Mononuclear cell (primary cell): ENCODE measurements around the gene HSPH1. TPM values are rescaled to one million over a fixed set of nuclear protein-coding genes. Genes with fewer than 3 reads are reported as not detected.

Experiments used
- H3K27me3 ChIP-seq: 2 replicates; pipeline ENCODE4 v1.6.0; 2011; ENCODE audit warnings: low read length, control low read depth; ENCODE audit not compliant: insufficient read depth
- H3K4me1 ChIP-seq: 2 replicates; pipeline ENCODE4 v1.5.1; 2011; ENCODE audit warnings: mild to moderate bottlenecking, low read length, control low read depth; ENCODE audit not compliant: insufficient read depth
- H3K4me3 ChIP-seq: 2 replicates; pipeline ENCODE4 v1.5.1; 2011; ENCODE audit warnings: mild to moderate bottlenecking, low read length, moderate library complexity
- H3K9me3 ChIP-seq: 2 replicates; pipeline ENCODE4 v1.5.1; 2011; ENCODE audit warnings: low read depth, mild to moderate bottlenecking, control low read depth, low read length
- total RNA-seq: library from RNA; depleted of rRNA; stranded (reverse); fragments of >200 nt; gene quantifications from one replicate; pipeline ENCODE4 v1.2.3, GENCODE V29; 2012

The HSPH1 gene
- total RNA-seq, 1 donor: 60.7 TPM

DNA sequence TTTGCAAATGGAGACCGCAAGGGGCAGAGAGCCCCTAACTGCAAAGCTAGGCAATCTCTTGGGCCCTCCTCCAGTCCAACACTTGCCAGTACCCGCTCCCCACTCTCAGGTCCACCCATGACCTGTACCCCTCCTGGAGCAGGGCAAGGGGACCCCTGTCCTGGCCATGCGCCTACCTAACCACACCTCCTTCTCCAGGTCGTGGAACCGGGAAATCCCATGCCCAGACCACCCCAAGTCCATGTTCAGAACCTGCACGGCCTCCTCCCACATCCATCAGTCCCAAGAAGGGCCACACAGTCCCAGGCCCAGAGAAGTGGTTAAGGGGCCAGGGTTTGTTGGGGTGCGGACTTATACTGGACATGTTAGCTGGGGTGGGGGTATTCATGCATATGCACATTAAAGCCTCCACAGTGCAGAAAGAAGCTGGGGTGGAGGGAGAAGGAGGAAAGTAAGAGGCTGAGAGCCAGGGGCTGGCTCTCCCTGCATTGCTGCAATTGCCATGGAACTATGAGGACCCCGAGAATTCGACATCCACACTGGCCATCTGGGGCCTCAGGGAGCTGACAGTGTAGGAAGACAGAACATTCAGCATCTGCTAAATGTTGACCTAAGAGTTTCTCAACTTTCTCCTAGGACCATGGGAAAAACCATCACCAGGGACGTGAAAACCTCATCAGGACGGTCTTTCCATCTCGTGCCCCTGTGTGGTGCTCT lies 39.0 kb downstream of the HSPH1 start:
- no peak overlapping the region for H3K4me3 ChIP-seq
- H3K9me3 ChIP-seq: no peaks in the 10 kb centered on the region
- no peaks in the 10 kb centered on the region for H3K27me3 ChIP-seq
- H3K4me1 ChIP-seq: peaks cover 8% of the 10 kb centered on the region

DNA sequence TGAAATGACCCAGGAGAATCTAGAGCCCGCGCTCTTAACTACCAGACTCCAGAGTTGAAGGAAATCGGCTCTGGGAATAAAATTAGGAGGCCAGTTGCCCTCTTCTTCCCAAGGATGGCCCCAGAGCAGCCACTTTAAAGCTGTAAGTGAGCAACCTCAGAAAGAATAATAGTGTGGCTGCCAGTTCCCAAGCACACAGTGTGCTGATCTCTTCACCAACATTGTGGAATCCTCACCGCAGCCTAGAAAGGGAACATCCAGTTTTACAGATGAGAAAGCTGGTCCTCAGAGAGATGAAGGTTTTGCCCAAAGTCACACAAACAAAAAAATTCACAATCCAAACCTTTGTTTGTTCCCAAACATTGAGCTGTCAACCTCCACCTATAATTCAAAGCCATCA lies 39.6 kb downstream of the HSPH1 start:
- H3K9me3 ChIP-seq: no peaks in the 10 kb centered on the region
- H3K4me3 ChIP-seq: no peak overlapping the region
- peaks cover 8% of the 10 kb centered on the region for H3K4me1 ChIP-seq

DNA sequence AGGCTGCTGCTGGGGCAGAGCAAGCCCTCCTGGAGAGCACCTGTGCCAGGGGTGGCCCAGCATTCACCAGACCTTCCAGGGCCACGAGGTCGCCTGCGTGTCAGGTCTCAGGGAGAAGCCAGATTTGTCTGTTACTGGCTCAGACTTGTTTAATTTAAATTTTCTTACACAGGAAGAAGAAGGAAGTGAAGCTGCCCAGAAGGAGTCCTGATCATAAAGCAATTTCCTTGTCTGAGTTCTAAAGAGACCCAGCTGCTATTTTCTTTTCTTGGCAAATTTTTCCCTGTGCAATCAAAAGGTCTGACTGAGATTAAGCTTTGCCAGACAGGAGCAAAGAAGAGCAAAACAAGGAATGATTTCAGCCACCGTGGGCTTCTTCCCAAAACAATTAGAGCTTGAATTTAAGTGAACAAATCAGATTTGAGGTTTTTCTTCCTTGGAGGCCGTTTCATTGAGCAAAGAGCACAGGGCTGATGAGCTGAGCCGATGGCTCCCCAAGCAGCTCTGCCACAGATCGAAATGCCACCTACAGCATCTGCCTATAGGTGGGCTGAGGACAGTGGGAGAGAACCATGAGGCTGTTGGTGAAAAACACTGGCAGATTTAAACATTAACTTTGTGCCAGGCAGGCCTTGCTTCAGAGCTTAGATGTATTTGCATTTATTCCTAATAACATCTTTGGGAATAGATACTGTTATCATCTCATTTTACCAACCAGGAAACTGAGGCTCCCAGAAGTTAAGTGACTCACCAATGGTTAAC lies 40.1 kb downstream of the HSPH1 start:
- Histone ChIP-seq H3K27me3 (no peaks in the 10 kb centered on the region), H3K9me3 (no peaks in the 10 kb centered on the region), H3K4me3 (no peak overlapping the region), H3K4me1 (peaks cover 8% of the 10 kb centered on the region)

More for the DNA sequence above, 39.6 kb downstream of the HSPH1 start:
- no peaks in the 10 kb centered on the region for H3K27me3 ChIP-seq

DNA sequence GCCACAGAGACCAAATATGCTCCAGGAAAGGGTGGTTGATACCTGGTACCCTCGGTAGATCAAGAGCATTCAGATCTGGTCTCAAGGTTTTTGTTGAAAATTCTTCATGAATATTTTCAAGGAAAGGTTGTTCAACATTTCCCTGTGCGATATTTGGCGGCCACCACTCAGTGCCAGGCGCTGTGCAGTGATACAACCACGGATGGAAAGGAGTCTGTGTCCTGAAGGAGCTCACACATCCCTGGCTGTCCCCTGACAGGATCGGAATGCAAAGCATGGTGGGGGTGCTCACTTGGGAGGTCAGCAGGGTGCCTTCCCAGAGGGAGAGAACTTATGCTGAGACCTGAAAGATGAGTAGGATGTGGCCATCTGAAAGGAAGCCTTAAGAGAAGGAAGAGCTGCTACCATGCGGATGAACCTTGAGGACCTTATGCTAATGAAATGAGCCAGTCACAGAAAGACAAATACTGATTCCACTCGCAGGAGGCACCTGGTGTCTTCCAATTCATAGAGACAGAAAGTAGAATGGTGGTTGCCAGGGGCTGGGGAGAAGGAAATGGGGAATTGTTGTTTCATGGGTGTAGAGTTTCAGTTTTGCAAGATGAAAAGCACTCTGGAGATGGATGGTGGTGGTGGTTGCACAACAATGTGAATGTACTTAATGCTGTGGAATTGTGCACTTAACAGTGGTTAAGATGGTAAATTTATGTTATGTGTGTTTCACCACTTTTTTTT lies 41.6 kb downstream of the HSPH1 start:
- Histone ChIP-seq H3K9me3 (no peaks in the 10 kb centered on the region), H3K4me1 (peaks cover 8% of the 10 kb centered on the region), H3K4me3 (no peak overlapping the region), H3K27me3 (peaks cover 3% of the 10 kb centered on the region)

DNA sequence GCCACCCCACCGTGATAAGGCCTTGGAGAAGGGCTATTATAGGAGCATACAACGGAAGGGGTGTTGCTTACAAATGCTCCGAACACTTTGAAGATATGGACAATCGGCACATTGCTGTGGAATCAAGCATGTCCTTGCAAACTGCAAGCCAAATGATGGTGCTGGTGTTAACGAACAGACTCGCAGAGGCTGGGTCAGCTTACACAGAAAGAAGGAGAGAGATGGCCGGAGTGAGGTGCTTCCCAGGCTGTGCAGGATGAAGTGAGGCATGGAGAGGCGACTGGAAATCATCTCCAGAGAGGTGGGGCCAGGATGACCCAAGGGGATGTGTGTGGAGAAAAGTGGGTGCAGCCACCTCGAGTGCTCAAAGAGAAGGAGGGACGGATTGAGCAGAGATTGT lies 42.2 kb downstream of the HSPH1 start:
- Histone ChIP-seq H3K4me3 (no peak overlapping the region), H3K4me1 (peaks cover 8% of the 10 kb centered on the region), H3K9me3 (no peaks in the 10 kb centered on the region), H3K27me3 (peaks cover 3% of the 10 kb centered on the region)

DNA sequence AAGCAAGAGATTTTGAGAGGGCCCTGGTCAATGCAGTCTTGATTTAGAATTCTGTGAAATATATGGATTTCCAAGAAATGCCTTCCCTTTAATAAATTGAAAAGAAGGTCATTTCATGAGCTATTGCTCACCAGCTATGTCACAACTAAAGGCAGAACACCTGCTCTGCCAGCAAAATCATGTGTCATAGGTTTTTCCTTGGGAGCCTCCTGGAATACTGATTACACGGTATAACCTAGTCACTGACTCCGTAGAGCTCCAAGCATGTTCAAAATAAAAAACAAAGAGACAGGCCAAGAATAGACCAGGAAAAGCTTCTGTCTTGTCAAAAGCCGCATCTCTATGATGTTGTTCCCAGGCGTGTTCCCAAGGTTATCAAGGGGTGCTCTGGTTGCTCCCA lies 45.5 kb downstream of the HSPH1 start:
- H3K4me1 ChIP-seq: peaks cover 4% of the 10 kb centered on the region
- H3K9me3 ChIP-seq: no peaks in the 10 kb centered on the region
- H3K27me3 ChIP-seq: peaks cover 3% of the 10 kb centered on the region
- no peak overlapping the region for H3K4me3 ChIP-seq

GRCh38 chr13:31115616-31116015 lies 46.1 kb downstream of the HSPH1 start:
- Histone ChIP-seq H3K9me3 (no peaks in the 10 kb centered on the region), H3K4me1 (no peaks in the 10 kb centered on the region), H3K4me3 (no peak overlapping the region), H3K27me3 (peaks cover 3% of the 10 kb centered on the region)

- Histone ChIP-seq H3K4me1 (no peaks in the 10 kb centered on the region), H3K4me3 (no peak overlapping the region), H3K9me3 (no peaks in the 10 kb centered on the region), H3K27me3 (peaks cover 3% of the 10 kb centered on the region)
Measured at GRCh38 chr13:31114641-31115040, 47.1 kb downstream of the HSPH1 start.

- no peaks in the 10 kb centered on the region for H3K9me3 ChIP-seq
- no peak overlapping the region for H3K4me3 ChIP-seq
- peaks cover 3% of the 10 kb centered on the region for H3K27me3 ChIP-seq
- H3K4me1 ChIP-seq: no peaks in the 10 kb centered on the region
Measured at GRCh38 chr13:31111136-31111535, 50.6 kb downstream of the HSPH1 start.

DNA sequence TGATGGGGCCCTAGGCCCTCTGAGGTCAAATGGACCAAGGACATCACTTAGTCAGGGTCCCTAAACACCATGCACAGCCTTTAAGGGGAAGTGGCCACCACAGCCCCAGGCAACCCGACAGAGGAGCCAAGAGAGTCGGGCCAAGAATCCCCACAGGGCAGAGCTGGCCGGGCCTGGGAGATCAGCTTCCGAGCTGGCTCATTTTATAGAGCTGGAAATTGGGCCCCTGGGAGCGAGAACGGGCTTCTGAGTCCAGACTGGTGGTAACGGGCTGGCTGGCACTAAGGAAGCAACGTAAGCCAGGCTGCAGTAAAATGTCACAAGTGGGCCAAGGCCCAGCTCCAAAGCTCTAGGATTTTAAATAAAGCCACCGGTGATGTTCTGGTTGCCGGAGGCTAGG lies 51.1 kb downstream of the HSPH1 start:
- no peaks in the 10 kb centered on the region for H3K9me3 ChIP-seq
- H3K27me3 ChIP-seq: no peaks in the 10 kb centered on the region
- no peak overlapping the region for H3K4me3 ChIP-seq
- H3K4me1 ChIP-seq: no peaks in the 10 kb centered on the region

- Histone ChIP-seq H3K4me1 (no peaks in the 10 kb centered on the region), H3K4me3 (no peak overlapping the region), H3K27me3 (no peaks in the 10 kb centered on the region), H3K9me3 (no peaks in the 10 kb centered on the region)
Measured at GRCh38 chr13:31110169-31110568, 51.5 kb downstream of the HSPH1 start.

DNA sequence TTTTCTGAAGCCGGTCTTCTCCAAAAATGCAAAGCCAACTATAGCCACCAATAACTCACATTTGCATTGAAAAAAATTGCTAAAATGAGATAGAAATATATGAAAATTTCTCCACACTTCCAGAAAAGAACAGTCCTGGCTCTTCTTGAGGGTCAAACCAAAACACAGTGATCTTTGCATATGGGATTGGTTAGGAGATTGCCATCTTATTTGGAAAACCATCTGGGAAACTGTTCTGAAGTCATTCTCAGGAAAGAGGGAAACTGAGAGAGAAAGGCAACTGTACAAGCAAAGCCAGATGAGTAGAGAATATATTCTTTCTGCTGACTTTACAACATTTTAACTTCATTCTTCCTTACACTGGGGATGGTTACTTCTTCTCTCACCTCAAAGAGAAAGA lies 54.6 kb downstream of the HSPH1 start:
- no peaks in the 10 kb centered on the region for H3K27me3 ChIP-seq
- no peaks in the 10 kb centered on the region for H3K4me1 ChIP-seq
- H3K9me3 ChIP-seq: no peaks in the 10 kb centered on the region
- H3K4me3 ChIP-seq: no peak overlapping the region

- no peaks in the 10 kb centered on the region for H3K4me1 ChIP-seq
- no peak overlapping the region for H3K4me3 ChIP-seq
- H3K9me3 ChIP-seq: no peaks in the 10 kb centered on the region
- no peaks in the 10 kb centered on the region for H3K27me3 ChIP-seq
Measured at GRCh38 chr13:31105856-31106255, 55.8 kb downstream of the HSPH1 start.

DNA sequence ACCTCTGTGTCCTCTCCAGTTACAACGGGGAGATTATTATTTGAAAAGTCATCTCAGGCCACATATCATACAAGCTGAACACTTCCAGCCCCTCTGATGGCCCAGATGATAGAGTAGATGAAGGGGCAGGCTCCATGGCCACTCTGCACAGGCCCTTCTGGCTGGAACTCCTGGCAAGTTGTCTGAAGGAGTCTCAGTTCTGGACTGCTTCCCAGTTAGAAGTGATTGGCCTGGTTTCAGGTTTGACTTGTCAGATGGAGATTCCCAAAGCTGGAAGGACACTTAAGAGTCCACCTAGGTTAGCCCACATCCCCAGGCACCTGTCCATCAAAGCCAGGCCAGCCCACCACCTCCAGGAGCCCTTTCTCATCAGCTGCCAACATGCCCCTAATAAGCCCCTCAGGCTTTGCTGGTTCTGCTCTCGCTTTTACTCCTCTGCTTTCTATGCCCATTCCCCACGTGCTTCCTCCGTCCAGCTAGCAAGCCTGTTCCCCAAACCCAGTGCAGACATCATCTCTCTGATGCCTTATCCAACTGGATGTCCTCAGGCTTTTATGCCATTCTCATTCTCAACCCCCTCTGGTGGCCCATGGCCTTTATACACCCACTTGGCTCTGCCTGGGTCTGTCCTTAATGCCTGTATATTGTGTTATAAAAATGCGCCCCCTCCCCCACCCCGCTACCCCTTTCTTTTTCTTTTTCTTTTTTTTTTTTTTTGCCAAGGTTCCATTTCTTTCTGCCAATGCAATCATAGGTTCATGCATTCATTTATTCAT lies 56.5 kb downstream of the HSPH1 start:
- H3K4me1 ChIP-seq: no peaks in the 10 kb centered on the region
- H3K4me3 ChIP-seq: no peak overlapping the region
- no peaks in the 10 kb centered on the region for H3K9me3 ChIP-seq
- H3K27me3 ChIP-seq: no peaks in the 10 kb centered on the region

DNA sequence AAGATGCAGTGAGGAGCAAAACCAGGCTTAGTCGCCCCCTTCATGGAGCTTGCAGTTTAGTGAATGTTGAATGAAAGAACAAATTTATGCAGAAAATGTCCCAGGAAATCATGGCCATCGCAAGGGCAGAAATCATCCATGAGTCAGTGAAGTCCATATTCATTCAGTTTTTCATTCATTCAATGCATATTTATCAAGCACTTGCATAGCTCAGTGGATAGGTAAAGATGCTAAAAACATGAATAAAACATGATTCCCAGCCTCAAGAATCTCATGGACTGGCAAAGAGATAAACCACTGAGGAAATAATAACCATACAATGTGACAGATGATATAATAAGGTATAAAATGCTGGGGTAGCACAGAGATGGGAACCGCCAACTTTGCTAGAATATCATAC lies 58.8 kb downstream of the HSPH1 start:
- no peak overlapping the region for H3K4me3 ChIP-seq
- no peaks in the 10 kb centered on the region for H3K9me3 ChIP-seq
- no peaks in the 10 kb centered on the region for H3K4me1 ChIP-seq
- H3K27me3 ChIP-seq: no peaks in the 10 kb centered on the region
